ENCODE data around the gene NAB2.

Gene NAB2

DNA sequence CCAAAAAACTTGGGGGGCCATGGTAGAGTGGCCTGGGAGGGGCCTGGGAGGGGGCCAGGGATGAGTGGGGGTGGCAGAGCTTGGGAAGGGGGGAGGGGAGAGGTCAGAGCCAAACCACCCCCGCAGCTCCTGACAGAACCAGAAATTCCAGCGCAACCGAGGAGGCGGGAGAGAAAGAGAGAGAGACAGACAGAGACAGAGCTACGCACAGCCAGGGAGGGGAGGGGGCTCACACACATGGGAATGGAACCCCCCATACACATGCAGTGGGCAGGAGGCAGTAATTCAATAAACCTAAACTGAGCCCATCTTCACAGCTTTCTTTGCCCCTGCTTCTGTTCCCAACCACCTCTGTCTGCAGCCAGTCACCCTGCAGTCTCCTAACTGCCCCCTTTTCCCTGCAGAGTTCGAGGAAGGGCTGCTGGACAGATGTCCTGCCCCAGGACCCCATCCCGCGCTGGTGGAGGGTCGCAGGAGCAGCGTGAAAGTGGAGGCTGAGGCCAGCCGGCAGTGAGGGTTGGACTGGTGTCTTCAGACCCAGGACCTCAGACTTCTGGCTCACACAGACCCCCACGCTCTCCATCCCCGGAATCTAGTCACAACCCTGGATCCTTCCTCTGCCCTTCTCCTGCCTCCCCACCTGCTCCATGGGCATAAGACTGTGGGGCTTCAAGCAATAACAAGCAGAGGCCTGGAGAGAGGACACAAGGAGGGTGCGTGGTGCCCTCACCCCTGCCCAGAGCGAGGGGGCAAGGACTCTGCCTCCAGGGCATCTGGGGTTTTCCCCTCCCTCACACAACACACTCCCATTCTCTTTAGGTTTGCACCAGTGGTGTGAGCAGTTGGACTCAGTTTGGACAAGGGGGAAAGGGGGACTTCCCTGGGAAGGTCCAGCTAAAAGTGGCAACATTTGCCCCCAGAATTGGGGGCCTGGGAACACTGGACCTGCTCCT is 5.6 kb downstream of the NAB2 start:
- DNase-seq, result no peak

DNA sequence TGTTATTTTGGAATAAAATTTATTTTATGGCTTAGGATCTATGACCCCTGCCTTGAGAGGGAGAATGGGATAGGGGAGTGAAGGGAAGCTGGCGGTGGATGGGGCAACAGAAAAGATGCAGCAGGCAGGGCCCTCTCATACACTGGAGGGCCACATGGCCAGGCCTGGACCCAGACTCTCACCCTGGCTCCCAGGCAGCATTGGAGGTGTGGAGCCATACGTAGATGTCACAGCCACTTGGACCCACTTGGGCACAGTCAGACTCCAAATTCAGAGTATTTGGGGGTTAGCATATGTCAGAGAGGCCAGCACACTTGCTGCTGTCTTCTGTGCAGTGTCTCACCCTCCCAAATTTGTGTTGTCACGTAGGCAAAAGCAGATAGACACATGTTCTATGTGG is 6.5 kb downstream of the NAB2 start:
- DNase-seq, result no peak

DNA sequence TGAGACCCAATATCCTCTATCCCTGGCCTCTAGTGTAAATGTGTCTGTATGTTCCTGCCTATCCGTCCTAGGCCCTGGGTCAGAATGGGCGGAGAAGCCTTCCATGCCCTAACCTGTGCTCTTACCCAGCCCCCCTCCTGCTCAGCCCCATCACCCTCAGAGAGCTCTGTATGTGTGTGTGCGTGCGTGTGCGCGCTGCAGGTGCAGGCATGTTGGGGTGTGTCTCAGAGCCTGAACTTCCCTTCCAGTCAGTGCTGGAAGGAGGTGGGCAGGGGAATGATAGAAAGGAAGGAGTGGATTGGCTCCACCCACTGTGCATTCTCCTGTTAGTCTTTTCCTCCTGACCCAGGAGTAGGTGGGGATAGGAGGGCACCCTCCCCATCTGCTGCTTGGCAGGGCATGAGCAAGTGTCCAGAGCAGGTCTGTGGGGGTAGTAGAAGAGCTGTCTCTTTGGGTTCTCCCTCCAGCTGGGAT is 7.2 kb downstream of the NAB2 start:
- no peak for DNase-seq

DNA sequence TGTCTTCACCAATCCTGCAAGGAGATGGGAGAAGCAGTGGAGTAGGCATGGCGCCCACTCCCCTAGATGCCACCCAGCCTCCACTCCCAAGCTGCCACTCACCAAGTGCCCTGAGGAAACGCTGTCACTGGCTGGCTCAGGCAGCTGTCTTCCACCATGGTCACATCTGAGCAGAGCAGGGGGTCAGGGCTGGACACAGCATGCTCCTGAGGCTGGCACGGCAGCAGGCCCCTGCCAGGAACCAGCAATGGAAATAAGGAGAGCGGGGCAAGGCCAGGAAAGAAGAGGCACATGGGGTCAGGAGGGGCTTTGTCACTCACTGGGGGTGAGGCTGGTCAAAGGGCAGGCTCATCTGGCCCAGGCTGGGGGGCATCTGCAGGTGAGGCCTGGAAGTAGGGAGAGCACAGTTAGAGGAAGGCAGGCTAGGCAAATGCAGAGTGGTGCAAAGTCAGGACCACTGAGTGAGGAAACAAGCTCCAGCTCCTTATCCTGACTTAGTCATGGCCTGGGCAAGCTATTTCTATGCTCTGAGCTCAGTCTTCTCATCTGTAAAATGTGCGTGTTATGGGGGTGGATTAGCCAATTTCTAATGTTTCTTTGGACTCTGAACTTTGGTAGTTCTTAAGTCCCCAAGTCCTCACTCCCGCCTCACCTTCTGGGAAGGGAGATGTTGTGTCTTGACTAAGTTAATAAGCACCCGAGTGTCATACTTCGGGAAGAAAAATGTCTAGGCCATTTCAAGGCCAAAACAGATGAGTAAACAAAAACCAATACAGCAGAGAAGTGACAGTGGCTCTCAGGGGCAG is 8.0 kb downstream of the NAB2 start:
- DNase-seq, result no peak

DNA sequence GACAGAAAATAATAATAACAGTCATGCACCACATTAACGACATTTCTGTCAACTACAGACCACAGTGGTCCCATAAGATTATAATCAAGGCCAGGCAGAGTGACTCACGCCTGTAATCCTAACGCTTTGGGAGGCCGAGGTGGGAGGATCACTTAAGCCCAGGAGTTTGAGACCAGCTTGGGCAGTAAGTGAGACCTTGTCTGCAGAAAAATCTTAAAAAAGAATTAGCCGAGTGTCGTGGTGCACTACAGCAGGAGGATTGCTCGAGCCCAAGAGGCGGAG is 8.6 kb downstream of the NAB2 start:
- DNase-seq, result no peak

DNA sequence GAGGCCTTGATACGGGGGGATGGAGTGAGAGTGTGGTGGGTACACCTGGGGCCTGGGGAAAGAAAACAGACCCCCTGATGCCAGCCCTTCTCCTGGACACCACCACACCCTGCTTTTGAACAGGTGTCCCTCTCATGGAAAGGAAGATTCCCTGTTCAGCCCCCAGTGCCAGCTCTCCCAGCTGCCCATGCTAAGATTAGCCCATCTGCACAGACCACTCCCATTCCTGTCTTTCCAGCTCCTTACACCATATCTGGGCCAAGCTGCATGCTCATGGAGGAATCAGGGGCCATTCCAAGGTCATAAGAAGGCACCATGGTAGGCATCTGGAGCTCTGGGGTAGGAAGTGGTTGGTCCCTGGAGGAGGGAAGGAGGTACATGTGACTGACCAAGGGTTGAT is 9.6 kb downstream of the NAB2 start:
- no peak for DNase-seq

DNA sequence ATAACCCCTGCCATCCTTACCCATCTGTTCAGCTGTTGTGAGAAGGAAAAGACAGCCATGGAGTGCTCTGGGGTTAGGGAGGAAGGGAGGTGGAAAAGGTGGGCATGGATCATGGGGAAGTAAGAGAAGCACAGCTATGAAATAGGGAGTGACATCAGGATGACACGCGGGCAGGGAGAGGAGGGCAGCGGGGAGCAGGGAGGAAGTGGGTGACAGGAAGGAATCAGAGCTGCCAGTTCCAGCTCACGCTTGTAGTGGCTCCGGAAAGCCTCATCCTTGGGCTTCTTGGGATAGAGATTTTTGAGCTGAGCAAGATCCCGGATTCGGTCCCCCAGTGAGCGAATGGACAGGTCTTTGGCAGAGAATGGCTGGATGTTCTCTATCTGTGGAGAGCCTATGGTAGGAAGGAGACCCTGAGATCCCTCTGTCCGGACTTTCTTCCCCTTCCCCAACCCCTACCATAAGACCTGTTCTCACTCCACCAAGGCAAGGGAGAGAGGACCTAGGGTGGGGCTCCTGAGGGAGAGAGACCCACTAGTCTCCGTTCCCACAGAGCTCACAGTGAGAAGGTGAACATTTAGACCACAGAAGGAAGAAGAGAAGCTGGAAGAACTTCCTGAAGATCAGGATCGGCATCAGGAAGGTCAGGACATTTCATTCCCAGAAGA is 10.3 kb downstream of the NAB2 start:
- DNase-seq, result no peak

DNA sequence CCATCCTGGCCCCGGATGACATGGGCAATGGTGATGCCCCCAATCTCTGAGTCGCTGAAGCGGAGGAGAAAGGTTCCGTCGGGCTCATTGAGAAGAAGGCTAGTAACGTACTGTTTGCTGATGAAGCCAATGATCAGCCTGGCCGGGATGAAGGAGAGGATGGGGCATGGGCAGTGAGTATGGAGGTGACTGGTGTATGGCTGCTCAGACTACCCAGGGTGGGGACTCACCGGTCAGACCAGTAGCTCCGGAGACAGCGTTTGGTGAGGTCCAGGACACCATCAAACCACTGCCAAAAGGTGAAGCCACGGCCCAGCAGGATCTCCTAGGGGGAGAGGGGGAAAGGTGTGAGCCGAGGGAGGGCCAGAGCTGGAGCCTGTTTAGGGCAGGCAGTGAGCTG is 10.9 kb downstream of the NAB2 start:
- no peak for DNase-seq

DNA sequence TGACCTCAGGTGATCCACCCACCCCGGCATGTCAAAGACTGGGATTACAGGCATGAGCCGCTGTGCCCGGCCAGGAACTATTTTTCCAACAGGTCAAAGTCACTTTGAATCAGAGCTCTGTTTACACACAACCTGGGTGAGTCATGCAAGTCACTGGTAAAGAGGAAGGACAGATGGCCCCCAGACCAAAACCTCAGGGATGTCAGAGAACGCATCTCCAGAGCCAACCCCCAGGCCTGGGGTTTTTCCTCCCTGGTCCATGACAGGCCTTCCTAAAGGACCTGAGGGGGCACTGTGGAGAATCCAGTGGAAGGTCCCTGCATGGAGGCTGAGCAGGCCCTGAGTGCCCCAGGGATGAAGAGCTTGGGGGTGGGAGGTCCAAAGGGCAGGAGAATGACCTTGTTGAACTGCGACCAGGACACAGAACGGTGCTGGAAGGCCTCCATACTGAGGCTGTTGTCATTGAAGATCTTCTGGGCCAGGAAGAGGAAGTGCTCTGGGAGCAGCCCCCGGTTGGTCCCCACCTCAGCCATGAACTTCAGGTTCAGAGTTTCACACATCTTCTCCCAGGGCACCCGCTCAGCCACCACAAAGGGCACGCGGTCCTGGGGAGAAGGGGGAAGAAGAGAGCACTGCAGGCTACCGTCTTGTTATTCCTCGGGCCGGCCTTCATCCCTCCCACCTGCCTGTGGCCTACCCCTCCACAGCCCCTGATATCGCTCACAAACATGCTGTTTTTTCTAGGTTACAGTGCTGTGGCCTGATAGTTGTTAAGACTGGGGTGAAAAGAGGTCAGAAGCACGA is 13.2 kb downstream of the NAB2 start:
- no peak for DNase-seq

DNA sequence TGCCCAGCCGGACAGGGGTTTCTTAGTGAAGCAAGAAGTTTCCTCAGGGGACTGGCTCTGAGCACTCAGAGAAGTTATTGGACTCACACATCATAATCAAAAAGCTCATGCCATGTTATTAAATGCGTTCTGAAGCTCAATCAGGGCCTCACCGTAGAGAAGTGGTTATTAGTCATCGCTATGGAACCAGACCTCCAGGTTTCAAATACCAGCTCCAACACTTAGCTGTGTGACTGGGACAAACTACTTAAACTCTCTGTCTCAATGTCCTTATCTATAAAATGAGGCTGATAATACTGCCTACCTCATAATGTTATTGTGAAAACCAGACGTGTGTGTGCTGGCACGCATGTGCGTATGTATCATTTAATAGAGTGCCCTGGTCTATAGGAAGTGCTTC is 14.9 kb downstream of the NAB2 start:
- no peak for DNase-seq

DNA sequence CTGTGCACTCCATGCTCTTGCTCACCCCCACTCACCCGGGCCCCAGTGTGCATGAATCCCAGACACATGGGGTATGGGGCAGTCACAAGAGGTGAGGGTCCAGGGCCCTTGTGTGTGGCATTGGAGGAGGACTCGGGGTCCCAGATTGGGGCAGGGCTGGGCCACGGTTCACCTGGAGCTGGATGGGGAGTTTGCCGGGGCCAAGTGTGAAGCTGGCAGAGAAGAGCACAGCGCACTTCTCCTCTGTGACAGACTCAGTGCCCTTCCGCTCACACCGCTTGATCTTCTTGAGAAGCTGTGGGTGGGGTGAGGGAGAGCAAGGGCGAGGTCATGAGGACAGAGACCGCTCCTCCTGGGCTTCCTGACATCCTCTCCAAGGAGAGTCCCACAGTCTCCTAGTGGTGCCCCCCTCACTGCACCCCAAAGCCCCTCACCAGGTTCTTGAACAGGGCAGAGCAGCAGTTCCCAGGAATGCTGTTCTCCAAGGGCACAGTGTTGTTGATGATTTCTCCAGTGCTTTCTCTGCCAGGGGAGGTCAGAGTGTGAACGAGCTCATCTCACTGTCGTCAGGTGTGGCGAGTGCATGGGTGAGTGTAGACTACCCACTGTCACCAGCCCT is 15.5 kb downstream of the NAB2 start:
- DNase-seq, result no peak

DNA sequence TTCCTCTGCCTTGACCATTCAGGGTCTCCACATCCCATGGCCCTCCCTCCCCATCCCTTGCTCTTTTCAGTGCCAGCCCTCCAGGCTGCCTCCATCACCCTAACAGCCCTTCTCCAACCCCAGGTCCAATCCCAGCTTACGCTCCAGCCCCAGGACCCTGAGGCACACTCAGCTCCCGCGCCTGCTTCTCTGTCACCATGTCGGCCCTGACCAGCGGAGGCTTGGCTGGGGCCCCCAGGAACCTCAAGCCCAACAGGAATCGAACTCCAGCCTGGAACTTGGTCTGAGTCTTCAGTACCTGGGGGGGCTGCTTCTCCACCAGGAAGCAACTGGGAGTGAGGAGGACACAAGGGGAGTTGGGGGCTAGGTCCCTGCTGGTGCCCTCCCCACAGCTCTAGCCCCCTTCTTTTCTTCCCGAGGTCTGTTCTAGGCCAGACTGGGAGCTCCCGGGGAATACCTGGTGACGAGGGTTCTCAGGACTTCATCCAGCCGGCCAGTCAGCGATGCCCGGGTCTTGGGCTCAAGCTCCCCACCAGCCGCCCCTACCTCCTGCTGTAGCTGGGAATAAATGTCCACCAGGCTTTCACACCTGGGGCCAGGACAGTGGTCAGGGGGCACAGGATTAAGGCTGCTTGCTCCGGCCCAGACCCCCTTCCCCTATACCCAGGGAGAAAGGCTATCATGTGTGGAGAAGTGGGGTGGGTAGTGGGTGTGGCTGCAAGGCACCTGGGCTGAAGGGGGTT is 16.3 kb downstream of the NAB2 start:
- DNase-seq, result no peak

DNA sequence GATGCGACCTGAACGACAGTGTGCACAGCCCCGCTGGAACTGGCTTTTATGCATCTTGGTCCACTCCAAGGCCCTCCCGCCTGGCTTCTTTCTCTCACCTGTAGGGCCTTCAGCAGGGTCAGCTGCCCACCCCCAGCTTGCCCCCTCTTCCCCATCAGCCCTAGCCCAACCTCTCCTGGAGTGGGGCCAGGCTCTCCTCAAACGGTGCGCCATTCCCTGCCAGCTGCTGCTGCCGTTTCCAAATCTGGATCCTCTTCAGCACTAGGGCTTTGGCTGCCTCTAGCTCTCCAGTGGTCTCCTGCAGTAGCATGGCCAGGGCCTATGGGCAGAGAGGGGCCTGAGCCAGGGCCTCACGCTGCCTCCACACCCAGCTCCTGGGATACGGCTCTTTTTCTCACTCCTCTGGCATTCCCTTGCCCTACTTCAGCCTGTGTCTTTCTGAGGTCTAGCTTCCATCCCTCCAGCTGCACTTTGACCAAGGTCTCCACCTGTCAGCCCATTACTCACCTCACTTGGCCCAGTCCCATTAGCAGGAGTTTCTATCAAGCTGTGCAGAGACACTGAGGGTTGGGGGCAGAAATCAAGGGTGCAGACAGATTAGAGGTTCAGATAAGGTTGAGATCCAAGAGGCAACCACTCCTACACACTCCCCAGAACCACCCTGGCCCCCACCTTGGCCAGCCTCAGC is 17.3 kb downstream of the NAB2 start:
- DNase-seq, result no peak

DNA sequence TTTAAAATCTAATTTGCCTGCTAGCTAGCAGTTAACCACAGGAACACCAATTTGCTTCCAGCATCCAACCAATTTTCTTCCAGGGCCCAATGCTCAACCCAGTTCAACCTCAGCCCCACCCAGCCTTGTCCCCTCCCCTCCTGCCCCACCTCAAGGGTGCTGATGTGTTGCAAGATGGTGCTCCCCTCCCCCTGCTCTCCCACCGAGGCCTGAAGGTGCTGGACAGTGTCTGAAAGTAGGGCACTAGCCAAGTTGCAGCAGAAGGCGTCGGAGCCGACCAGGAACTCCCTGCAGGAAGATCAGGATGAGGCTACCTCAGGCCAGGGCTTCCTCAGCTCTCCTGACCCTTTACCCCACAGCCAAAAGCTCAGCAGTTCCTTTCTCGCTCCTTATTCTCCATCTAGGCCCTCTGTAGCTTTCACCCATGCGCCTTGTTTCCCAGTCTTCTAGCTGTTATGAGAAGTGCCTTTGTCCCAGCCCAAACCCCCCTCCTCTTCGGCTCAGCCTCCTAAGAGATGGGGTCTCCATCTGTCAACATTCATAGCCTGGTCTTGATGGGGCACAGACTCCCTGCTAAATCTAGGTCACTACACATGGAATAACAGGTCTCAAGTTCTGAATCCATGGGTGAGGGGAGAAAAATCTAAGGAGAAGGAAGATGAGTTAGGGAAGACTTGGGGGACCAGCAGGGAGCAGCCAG is 18.7 kb downstream of the NAB2 start:
- no peak for DNase-seq

DNA sequence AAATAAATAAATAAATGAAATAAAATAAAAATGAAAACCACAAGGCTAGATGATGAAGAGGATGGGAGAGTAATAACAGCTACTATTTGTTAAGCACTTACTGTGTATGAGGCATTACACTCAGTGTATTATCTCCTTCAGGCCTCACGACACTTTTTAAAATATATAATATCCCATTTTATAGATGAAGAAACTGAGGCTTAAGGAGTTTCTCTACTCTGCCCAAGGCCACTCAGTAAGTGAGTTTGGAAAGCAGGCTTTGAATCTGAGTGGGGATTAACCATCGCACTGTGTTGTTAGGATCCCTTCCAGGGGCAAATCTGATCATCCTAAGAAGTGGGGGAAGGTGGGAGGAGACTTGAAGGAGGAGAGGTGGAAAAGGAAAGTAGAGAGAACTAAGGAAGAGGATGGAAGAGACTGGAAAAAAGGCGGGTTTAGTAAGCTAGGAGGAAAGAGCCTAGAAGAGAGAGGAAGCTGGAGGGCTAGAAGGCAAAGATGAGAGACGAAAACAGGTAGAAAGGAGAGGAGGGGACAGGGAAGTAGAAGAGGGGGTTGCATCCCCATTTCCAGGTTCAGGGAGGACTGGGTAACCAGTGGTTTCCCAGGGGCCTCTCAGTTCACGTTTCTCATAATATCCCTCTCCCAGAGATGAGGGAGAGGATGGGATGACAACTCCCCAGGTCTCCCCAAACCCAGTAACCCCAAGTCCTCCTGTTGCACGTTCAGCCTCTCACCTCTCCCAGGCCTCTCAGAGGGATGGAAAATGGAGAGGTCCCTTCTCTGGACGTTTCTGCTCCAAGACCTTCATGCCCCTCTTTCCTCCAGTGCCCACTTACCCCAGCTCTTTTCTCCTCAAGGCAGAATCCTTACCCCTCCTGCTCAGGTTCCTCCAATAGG is 20.5 kb downstream of the NAB2 start:
- no peak for DNase-seq

DNA sequence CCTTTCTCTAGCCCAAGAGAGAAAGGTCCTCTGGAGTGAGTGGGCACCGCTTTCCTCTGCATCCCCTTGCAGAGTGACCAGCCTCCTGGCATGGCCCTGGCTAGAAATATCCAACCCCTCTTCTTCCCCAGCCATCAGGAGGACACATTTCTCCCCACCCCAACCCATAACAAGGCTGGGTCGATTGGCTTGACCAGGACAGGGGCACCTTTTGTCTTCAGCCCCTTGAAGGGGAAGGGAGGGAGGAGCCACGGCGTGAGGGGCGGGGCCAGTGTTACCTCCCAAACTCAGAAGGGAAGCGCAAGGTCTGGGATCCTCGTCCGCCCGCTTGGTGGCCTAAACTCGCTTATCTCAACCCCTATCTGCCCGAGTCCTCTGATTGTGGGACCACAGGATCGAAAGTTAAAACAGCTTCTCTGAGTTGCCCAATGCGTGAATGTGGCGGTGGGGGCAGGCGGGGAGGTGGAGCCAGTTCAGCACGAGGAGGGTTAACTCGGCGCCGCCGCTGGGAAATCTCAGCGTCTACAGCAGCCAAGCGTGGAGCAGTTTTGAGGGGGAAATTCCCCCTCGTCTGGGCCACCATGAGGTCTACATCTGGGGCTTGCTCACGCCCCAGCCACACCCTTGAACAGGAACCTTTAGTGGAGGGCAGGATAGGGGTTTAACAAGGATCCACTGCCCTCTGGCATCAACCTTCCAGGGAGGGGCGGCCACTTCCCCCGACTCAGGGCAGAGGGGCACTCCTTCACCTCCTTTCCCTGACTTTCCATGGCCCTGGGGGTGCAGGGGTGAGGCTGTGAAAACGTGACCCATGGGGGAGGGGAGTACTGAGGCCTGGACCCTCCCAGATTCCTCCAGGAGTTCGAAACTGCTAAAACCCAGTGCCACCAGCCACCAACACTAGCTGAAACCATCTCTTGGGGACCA is 21.5 kb downstream of the NAB2 start:
- DNase-seq, result peak; percentile 84 to 85

DNA sequence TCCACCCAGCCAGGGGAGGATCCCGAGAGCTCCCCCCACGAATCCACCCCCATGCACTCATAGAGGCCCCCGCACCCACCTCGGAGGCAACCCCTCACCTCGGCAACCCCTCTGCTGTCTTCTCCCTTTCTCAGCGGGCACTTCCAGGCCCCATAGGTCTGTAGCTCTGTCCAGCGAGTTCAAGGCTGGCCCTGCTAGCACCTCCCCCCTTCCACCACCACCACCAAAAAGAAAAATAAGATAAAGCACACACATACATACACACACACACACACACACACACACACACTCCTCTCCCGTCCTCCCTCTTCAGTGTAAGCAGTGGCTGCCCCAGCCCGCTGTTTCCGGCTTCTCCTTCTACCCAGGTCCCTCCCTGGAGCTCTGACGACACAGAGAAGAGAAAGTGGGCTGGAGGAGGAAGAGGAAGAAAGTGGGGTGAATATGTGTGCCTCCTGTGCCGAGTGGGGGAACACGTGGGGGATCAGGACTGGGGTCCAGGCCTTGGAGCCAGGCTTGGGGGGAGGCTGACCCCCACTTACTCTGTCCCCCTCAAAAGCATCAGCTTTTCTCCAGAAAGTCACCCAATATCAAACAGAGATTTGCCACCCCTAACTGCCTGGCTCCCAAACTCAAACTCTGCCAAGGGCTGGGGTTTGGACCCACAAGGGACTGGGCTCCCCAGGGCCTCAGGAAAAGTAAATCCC is 22.3 kb downstream of the NAB2 start, which contains the start of gene STAT6:
STAT6 (minus strand) TSS at position 332 of the 704 bp plus-strand sequence. CDS start 3,084 bp downstream, outside the sequence.
- peak; percentile 92 to 93 for DNase-seq

Data from CD4-positive, alpha-beta T cell treated with Interleukin-1 beta for 1 hour (primary cell).